Endothelial cell of umbilical vein (primary cell): ENCODE results near the gene MUC22. TPM values are rescaled to one million over a fixed set of nuclear protein-coding genes. Genes with fewer than 3 reads are reported as not detected.
"Not testable (repeated sequence)": the region's sequence is repeated elsewhere in the genome, so short reads cannot be mapped to it uniquely, and the experiment has no call there.

Experiments
- BruUV-seq: library from RNA; stranded (reverse); fragments of 400-500 nt; replicated peaks from 2 replicates; lab custom pipeline; 2021; lab: Mats Ljungman, UMichigan
- CTCF ChIA-PET: fragments of 300-600, 350-600 bp; sonication (Branson Sonifier 250); formaldehyde crosslinking; loops from one replicate; lab custom pipeline; 2021; ENCODE audit warnings: antibody characterized with exemption, inconsistent platforms; lab: Charles Lee
- POLR2A ChIA-PET: fragments of 300-600, 350-600 bp; sonication (Branson Sonifier 250); formaldehyde crosslinking; loops from one replicate; lab custom pipeline; 2021; ENCODE audit warnings: antibody characterized with exemption, inconsistent platforms; lab: Charles Lee
- DNase-seq: peaks from one replicate; pipeline ENCODE4 v3.0.0-alpha.2; 2011; ENCODE audit warnings: low read depth, low spot score
- FAIRE-seq: peaks from 2 replicates; lab custom pipeline; 2011; peaks lifted over from hg19 to GRCh38; lab: Jason Lieb, UNC
- H2AFZ ChIP-seq: 2 replicates; pipeline ENCODE4 v1.6.0; 2012; ENCODE audit warnings: low read depth, low read length, control low read depth, inconsistent platforms
- H3K27ac ChIP-seq: 2 replicates; pipeline ENCODE4 v1.5.1; 2011; ENCODE audit warnings: low read depth, mild to moderate bottlenecking, control low read depth, low read length, moderate library complexity; ENCODE audit not compliant: insufficient read depth
- H3K27me3 ChIP-seq, 2 experiments: 2 replicates each; pipeline versions ENCODE4 v1.6.0 to v1.6.1; 2011; ENCODE audit warnings: low read length in 2 of 2, mixed read lengths in 1 of 2; ENCODE audit not compliant: control insufficient read depth in 2 of 2, insufficient read depth in 2 of 2
- H3K36me3 ChIP-seq, 2 experiments: 2 replicates in 1 of 2; 3 replicates in 1 of 2; pipeline ENCODE4 v1.5.1; 2011; ENCODE audit warnings: low read length in 2 of 2, mild to moderate bottlenecking in 1 of 2, moderate library complexity in 1 of 2; ENCODE audit not compliant: control insufficient read depth in 2 of 2, insufficient read depth in 2 of 2; ENCODE audit errors: extremely low read depth in 1 of 2
- H3K4me1 ChIP-seq: 3 replicates; pipeline ENCODE4 v1.5.1; 2011; ENCODE audit warnings: mild to moderate bottlenecking, low read length; ENCODE audit not compliant: control insufficient read depth, insufficient read depth; ENCODE audit errors: extremely low read depth
- H3K4me2 ChIP-seq: 2 replicates; pipeline ENCODE4 v1.6.1; 2011; ENCODE audit warnings: low read length, control low read depth, mixed read lengths; ENCODE audit not compliant: insufficient read depth
- H3K4me3 ChIP-seq, 3 experiments: fragments of 200-600 bp in 1 of 3; sonication (generic), shearing (Covaris generic) in 1 of 3; replicated peaks in 1 of 3; 2 replicates each; pipeline ENCODE4 v1.5.1; 2011 to 2016; ENCODE audit warnings: control low read depth in 3 of 3, low read length in 3 of 3, mild to moderate bottlenecking in 2 of 3, inconsistent platforms in 1 of 3, low read depth in 1 of 3, moderate library complexity in 1 of 3; ENCODE audit not compliant: insufficient read depth in 1 of 3
- H3K79me2 ChIP-seq: 2 replicates; pipeline ENCODE4 v1.6.0; 2012; ENCODE audit warnings: low read length, inconsistent platforms; ENCODE audit not compliant: control insufficient read depth, insufficient read depth
- H3K9ac ChIP-seq: replicated peaks from 2 replicates; pipeline ENCODE3; 2011; ENCODE audit warnings: low read length, control low read depth; ENCODE audit not compliant: insufficient read depth; ENCODE audit errors: extremely low read depth
- H3K9me1 ChIP-seq: replicated peaks from 3 replicates; pipeline ENCODE4 v1.6.0; 2011; ENCODE audit warnings: mild to moderate bottlenecking, low read length; ENCODE audit not compliant: control insufficient read depth, insufficient read depth; ENCODE audit errors: extremely low read depth
- H3K9me3 ChIP-seq: replicated peaks from 2 replicates; pipeline ENCODE4 v1.5.1; 2012; ENCODE audit warnings: low read length, inconsistent platforms; ENCODE audit not compliant: control insufficient read depth, insufficient read depth
- H4K20me1 ChIP-seq: replicated peaks from 2 replicates; pipeline ENCODE3; 2011; ENCODE audit warnings: mild to moderate bottlenecking, low read length; ENCODE audit not compliant: control insufficient read depth, insufficient read depth; ENCODE audit errors: extremely low read depth
- CTCF ChIP-seq, 2 donors: IDR thresholded peaks; 1 replicate in 1 of 2; 2 replicates in 1 of 2; pipeline ENCODE4 v1.5.1; 2011; ENCODE audit warnings: low read length in 2 of 2, mild to moderate bottlenecking in 2 of 2, moderate library complexity in 2 of 2, control low read depth in 1 of 2, inconsistent platforms in 1 of 2, low read depth in 1 of 2; ENCODE audit not compliant: insufficient read depth in 1 of 2; ENCODE audit errors: extremely low read depth in 1 of 2
- EZH2 ChIP-seq: IDR thresholded peaks from 2 replicates; pipeline ENCODE4 v1.6.1; 2012; ENCODE audit warnings: borderline replicate concordance, low read depth, mild to moderate bottlenecking, moderate library complexity, low read length, inconsistent platforms; ENCODE audit not compliant: severe bottlenecking
- FOS ChIP-seq: IDR thresholded peaks from 2 replicates; pipeline ENCODE4 v1.6.1; 2011; ENCODE audit warnings: mild to moderate bottlenecking, low read length, moderate library complexity, borderline replicate concordance; ENCODE audit not compliant: insufficient read depth
- GATA2 ChIP-seq: IDR thresholded peaks from 2 replicates; pipeline ENCODE4 v1.7.0; 2011; ENCODE audit warnings: low read depth, mild to moderate bottlenecking, moderate library complexity, mixed read lengths, low read length; ENCODE audit not compliant: insufficient read length, insufficient read depth
- JUN ChIP-seq: IDR thresholded peaks from 2 replicates; pipeline ENCODE4 v1.6.1; 2011; ENCODE audit warnings: borderline replicate concordance, low read depth; ENCODE audit not compliant: insufficient read length, insufficient read depth
- MAX ChIP-seq: IDR thresholded peaks from 2 replicates; pipeline ENCODE4 v1.6.1; 2011; ENCODE audit not compliant: insufficient read depth, insufficient read length
- MYC ChIP-seq: IDR thresholded peaks from one replicate; pipeline ENCODE4 v1.6.1; 2011; ENCODE audit warnings: mild to moderate bottlenecking, low read depth, low read length
- POLR2A ChIP-seq: IDR thresholded peaks from 2 replicates; pipeline ENCODE4 v1.6.1; 2012; ENCODE audit warnings: low read depth, mild to moderate bottlenecking, control low read depth, low read length
- POLR2AphosphoS5 ChIP-seq: IDR thresholded peaks from 2 replicates; pipeline ENCODE4 v1.6.1; 2012; ENCODE audit warnings: low read depth, mild to moderate bottlenecking, control low read depth, low read length, moderate library complexity; ENCODE audit not compliant: insufficient read depth
- dilution Hi-C: fragments of 300-500 bp; cut with MboI; formaldehyde crosslinking; loops from one replicate; pipeline ENCODE4 v1.15.0; 2019; ENCODE audit warnings: low sequenced_read_pairs; ENCODE audit not compliant: extremely low pct_ligation_motif_present
- intact Hi-C: fragments of 100-400 bp; cut with micrococcal nuclease; formaldehyde crosslinking; loops from one replicate; pipeline ENCODE4 v1.10.0; 2022
- polyA plus RNA-seq, 4 experiments: library from polyadenylated mRNA; depleted of rRNA in 3 of 4; stranded (reverse) in 3 of 4; unstranded in 1 of 4; fragments of >200 nt; gene quantifications; 2 replicates each; pipeline versions ENCODE4 v1.2.1 to v1.2.3, GENCODE V29; 2011 to 2012; ENCODE audit warnings: missing spikeins in 1 of 4
- total RNA-seq: library from RNA; stranded (reverse); gene quantifications from 2 replicates; pipeline ENCODE4 v1.2.3, GENCODE V29; 2021

Gene MUC22
- total and polyA plus RNA-seq, 2 donors (not counting 3 experiments of a cell fraction or from before 2014, with no cell fraction given): not detected

DNA sequence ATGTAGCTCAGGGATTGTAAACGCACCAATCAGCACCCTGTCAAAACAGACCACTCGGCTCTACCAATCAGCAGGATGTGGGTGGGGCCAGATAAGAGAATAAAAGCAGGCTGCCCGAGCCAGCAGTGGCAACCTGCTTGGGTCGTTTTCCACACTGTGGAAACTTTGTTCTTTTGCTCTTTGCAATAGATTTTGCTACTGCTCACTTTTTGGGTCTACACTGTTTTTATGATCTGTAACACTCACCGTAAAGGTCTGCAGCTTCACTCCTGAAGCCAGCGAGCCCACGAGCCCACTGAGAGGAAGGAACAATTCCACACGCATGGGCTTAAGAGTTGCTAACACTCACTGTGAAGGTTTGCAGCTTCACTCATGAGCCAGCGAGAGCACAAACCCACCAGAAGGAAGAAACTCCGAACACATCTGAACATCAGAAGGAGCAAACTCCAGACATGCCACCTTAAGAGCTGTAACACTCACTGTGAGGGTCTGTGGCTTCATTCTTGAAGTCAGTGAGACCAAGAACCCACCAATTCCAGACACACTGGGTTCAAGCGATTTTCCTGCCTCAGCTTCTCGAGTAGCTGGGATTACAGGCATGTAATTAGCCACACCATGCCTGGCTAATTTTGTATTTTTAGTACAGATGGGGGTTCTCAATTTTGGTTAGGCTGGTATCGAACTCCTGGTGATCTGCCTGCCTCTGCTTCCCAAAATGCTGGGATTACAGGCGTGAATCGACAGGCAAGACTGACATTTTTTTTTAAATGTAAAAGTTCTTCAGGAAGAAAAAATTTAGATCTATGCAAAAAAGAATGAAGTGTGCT lies 11.6 kb downstream of the MUC22 start:
- intact Hi-C loops, H3K9me1 ChIP-seq, FAIRE-seq, dilution Hi-C loops, H3K9me3 ChIP-seq, H3K4me1 ChIP-seq, DNase-seq, H2AFZ ChIP-seq, H4K20me1 ChIP-seq, H3K36me3 ChIP-seq, H3K9ac ChIP-seq, H3K27ac ChIP-seq, H3K4me3 ChIP-seq, POLR2A ChIA-PET, H3K27me3 ChIP-seq, H3K4me2 ChIP-seq, H3K79me2 ChIP-seq, BruUV-seq: not testable (repeated sequence)
- CTCF ChIA-PET: interaction anchor here (1.9 kb wide), 1 partner anchor 58 kb away, joined by 7 read pairs; no protein-coding TSS in a partner anchor

GRCh38 chr6:31025595-31025994 lies 15.3 kb downstream of the MUC22 start:
- H3K9ac ChIP-seq: no peak overlapping the region
- BruUV-seq: no TSS peak
- CTCF ChIA-PET: no interaction called here
- FAIRE-seq: no peak
- no peaks in the 10 kb centered on the region for H3K36me3 ChIP-seq
- peaks cover 0 to 6% of the 10 kb centered on the region in 2 experiments for H3K27me3 ChIP-seq
- H3K79me2 ChIP-seq: no peaks in the 10 kb centered on the region
- no peaks in the 10 kb centered on the region for H3K4me1 ChIP-seq
- no peaks in the 10 kb centered on the region for H3K9me3 ChIP-seq
- dilution Hi-C loops (no loop called here), intact Hi-C loops (no loop called here)
- DNase-seq: no peak
- no peak overlapping the region for H2AFZ ChIP-seq
- TF ChIP-seq MAX (no peak), POLR2A (no peak), EZH2 (no peak), MYC (no peak), JUN (no peak), FOS (no peak), GATA2 (no peak), CTCF (IDR thresholded peaks at IDR 0.05; ENCODE audit: extremely low read depth in 1 of 2, insufficient read depth in 1 of 2, low read depth in 1 of 2, low read length in 2 of 2) (no peak), POLR2AphosphoS5 (no peak)
- POLR2A ChIA-PET: no interaction called here
- H3K4me3 ChIP-seq: no peak overlapping the region
- H3K9me1 ChIP-seq: no peaks in the 10 kb centered on the region
- no peak overlapping the region for H3K4me2 ChIP-seq
- H3K27ac ChIP-seq: no peak overlapping the region
- no peaks in the 10 kb centered on the region for H4K20me1 ChIP-seq
